DOHH2 (cell line): ENCODE results near the gene GJC2.

Experiments
- EZH2phosphoT487 ChIP-seq: fragments of 200-600 bp; sonication (generic); IDR thresholded peaks from 2 replicates; pipeline ENCODE4 v1.6.1; 2017; ENCODE audit warnings: borderline replicate concordance, mild to moderate bottlenecking, antibody characterized with exemption, low read length, moderate library complexity, mixed read lengths
- TF ChIP-seq, protein P1 (sequence below): fragments of 200-600 bp; sonication (generic); IDR thresholded peaks from one replicate; pipeline ENCODE4 v1.5.1; 2014; ENCODE audit warnings: antibody characterized with exemption, mild to moderate bottlenecking, low read depth, low read length; ENCODE audit not compliant: poor library complexity, severe bottlenecking

DNA sequence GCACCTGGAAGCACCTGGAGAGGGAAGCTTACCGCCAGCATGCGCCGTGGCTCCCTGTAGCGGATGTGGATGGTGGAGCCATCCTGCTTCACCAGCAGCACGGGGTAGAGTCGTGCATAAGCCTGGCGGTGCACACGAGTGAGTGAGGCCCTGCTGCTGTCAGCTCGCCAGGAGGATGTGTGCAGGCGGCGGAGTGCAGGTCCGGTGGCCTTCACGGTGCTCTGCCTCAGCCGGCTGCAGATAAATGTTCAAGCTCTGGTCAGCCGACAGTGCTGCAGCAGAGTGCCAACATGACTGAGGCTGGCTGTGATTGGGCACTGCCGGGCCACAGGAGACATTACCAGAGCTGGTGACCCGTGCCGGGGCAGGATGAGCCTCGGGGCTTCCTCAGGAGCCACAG lies 42.1 kb upstream of the GJC2 start:
- TF ChIP-seq, protein P1, sequence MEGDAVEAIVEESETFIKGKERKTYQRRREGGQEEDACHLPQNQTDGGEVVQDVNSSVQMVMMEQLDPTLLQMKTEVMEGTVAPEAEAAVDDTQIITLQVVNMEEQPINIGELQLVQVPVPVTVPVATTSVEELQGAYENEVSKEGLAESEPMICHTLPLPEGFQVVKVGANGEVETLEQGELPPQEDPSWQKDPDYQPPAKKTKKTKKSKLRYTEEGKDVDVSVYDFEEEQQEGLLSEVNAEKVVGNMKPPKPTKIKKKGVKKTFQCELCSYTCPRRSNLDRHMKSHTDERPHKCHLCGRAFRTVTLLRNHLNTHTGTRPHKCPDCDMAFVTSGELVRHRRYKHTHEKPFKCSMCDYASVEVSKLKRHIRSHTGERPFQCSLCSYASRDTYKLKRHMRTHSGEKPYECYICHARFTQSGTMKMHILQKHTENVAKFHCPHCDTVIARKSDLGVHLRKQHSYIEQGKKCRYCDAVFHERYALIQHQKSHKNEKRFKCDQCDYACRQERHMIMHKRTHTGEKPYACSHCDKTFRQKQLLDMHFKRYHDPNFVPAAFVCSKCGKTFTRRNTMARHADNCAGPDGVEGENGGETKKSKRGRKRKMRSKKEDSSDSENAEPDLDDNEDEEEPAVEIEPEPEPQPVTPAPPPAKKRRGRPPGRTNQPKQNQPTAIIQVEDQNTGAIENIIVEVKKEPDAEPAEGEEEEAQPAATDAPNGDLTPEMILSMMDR: no peak
- no peak for TF ChIP-seq EZH2phosphoT487
